COLO829 (cell line): ENCODE data around the gene DENND5A.
"Not testable (repeated sequence)": the region's sequence is repeated elsewhere in the genome, so short reads cannot be mapped to it uniquely, and the experiment has no call there.

Experiments
- DNase-seq: peaks from one replicate; pipeline ENCODE4 v3.0.0; 2012; ENCODE audit warnings: low spot score

Gene DENND5A

GRCh38 chr11:9210922-9211320 is 54.2 kb downstream of the DENND5A start:
- DNase-seq = no peak

DNA sequence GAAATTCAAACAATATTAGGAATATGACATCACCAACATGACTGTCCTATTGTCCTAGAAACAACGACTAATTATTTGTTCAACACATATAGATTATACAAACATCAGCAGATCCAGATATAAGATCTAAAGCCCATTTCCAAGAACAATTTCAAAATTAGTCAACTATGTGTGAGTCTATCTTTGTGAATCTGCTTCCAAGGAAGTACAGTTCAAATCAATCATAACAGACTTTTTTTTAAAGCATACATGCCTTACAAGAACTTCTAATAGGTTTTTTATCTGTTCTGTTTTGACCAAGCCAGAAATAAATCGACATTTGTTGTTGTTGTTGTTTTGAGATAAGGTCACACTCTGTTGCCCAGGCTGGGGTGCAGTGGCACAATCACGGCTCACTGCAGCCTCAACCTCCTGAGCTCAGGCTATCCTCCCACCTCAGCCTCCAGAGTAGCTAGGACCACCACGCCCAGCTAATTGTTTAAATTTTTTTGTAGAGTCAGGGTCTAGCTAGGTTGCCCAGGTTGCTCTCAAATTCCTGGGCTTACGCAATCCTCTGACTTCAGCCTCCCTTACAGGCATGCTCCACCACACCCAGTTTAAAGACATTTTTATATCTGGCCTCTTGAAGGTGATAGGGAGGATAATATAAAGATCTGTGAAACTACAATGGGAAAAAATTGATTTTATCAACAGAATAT is 54.8 kb downstream of the DENND5A start:
- no peak for DNase-seq

DNA sequence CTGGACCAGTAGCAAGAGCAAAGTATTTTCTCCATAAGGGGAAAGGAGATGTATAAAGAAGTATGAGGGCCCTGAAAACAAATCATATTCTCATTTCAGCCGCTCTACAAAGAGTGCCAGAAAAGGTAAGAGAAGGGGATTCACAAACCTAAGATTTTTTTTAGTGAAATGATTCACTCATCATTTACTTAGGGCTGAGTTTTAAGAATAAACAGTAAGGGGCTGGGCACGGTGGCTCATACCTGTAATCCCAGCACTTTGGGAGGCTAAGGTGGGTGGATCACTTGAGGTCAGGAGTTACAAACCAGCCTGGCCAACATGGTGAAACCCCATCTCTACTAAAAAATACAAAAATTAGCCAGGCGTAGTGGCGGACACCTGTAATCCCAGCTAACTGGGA is 55.5 kb downstream of the DENND5A start:
- DNase-seq = not testable (repeated sequence)

GRCh38 chr11:9208726-9209501 is 56.2 kb downstream of the DENND5A start:
- no peak for DNase-seq

DNA sequence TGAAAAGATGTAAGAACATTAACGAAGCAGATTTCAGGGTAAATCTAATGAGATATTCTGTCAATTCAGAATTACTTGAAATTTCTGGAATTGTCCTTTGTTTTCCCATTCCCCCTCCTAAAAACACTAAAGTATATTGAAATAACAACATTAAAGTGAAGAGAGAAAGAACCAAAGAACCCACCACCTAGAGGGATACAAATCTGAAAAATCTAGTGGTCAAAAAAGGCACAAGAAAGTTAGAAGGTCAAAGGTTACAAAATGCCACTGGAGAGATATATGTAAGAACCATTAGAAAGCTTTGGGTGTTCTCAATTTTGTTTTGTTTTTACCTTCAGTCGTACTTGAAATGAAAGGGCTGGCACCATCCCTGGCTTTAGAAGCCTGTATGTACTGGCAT is 57.9 kb downstream of the DENND5A start:
- no peak for DNase-seq

GRCh38 chr11:9206496-9206895 is 58.7 kb downstream of the DENND5A start:
- DNase-seq = no peak

DNA sequence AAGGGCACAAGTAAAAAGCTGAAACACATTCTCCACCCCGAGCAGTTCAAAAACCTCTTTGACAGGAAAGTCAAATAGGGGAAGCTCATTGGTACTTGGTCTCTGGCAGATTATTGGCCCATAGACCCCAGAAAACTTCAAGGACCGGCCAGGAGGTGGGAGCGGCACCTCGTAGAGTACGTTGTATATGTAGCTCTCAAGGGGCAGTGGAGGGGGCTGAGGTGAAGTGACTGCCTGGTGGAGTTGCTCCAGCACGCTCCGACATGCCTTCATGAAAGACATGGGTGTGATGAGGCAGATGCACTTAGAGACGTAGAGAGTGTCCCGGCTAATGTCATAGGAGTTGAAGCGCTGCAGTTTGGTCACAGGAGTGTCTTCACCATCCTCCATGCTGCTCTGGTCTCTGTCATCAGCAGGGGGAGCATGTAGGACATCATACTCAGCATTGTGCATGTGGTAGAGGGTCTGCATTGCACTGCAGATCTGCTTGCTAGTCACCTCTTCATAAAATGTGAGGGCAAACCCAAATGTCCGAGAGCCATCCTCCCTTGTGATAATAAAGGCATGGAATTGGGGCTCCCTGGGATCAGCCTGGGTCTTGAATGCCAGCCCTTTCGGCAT is 61.3 kb downstream of the DENND5A start:
- DNase-seq = no peak

- no peak for DNase-seq
Observed at GRCh38 chr11:9201372-9202162, 63.6 kb downstream of the DENND5A start.

- DNase-seq = no peak
Observed at GRCh38 chr11:9200471-9200870, 64.7 kb downstream of the DENND5A start.

DNA sequence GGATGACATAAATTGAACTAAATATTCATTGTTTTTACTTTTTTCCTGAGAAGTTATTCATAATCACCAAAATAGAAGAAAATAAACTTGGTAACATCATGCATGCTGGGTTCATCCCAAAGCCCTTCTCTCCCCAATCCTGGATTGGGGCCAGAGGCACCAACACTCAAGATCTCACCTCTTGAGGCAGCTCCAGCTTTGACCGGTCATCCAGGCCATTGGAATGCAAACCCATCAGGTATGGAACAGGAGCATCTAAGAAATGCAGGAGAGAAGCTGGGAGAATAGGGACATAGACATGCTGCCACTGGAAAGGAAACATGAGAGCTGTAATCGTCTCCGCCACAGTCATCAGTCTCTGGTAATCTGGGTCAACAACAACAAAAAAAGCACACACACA is 71.8 kb downstream of the DENND5A start:
- no peak for DNase-seq

- no peak for DNase-seq
Observed at GRCh38 chr11:9192561-9192960, 72.6 kb downstream of the DENND5A start.

DNA sequence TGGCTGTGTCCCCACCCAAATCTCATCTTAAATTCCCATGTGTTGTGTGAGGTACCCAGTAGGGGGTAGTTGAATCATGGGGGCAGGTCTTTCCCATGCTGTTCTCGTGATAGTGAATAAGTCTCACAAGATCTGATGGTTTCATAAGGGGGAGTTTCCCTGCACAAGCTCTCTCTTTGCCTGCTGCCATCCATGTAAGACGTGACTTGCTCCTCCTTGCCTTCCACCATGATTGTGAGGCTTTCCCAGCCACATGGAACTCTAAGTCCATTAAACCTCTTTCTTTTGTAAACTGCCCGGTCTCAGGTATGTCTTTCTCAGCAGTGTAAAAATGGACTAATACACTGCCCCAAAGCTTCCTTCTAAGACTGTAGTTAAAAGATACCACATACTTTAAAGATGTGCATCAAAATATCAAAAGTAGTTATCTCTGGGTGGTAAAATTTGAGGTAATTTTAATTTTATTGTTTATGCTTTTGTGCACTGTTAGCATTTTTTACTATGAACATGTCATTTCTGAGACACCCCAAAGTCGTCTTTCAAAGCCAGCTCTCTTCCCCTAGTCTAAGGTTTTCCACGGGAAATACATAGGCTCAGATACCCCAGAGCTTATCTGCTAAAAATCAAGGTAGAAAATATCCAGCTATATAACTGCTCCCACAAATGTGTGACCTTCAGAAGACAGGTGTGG is 74.7 kb downstream of the DENND5A start:
- DNase-seq = not testable (repeated sequence)

GRCh38 chr11:9188860-9189259 is 76.3 kb downstream of the DENND5A start:
- not testable (repeated sequence) for DNase-seq

- DNase-seq = no peak
Observed at GRCh38 chr11:9187616-9188015, 77.5 kb downstream of the DENND5A start.

DNA sequence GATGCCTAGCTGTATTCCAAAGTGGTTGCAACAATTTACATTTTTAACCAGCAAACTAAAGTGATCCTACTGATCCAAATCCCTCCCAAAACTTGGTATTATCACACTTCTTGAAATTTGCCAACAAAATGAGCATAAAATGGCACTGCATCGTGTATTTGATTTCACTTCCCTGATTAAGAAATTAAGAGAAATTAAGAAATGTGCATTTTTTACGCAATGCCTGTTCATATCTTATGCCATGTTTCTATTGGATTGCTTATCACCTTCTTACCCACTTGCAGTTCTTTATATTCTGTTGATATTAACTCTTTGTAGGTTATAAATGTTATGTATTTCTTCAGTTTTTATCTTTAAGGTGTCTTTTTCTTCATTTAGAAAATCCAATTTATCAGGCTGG is 80.6 kb downstream of the DENND5A start:
- no peak for DNase-seq

GRCh38 chr11:9182180-9182871 is 82.8 kb downstream of the DENND5A start:
- no peak for DNase-seq

DNA sequence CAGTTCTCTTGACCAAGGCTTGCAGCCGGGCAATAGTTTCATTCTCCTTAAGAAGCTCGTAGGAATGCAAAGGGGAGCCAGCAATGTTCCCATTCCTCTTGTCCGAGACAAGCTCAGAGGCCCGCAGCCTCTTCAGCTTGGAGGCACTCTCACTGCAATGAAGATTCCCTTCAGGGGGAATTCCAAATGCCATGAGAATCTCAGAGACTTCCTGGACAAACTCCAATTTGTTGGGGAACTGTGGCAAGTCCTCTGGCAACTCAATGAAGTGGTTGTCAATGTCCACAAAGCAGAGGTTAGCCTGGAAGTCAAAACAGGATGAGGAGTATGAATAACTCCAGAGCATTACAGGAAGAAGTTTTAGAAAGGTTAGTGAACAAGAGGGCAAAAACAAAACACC is 84.4 kb downstream of the DENND5A start:
- DNase-seq = peak; percentile 17

- DNase-seq = no peak
Observed at GRCh38 chr11:9179141-9179540, 86.0 kb downstream of the DENND5A start.

DNA sequence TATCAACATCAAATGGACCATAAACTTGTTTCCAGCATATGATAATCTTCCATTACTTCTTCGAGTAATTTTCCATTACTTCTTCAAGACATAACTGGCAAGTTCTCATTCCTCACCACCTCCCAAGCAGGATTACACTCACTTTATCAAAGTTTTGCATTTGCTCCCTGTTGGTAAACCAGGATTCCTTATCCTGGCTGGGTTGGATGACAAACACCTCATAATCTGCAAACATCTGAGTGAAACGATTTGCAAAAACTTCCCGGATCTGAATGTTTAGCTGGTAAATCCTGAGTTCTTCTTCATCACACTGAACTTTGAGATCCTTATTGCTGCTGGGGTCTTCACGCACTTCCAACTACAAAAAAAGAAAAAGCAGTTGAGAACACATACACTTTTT is 86.4 kb downstream of the DENND5A start:
- DNase-seq = no peak

DNA sequence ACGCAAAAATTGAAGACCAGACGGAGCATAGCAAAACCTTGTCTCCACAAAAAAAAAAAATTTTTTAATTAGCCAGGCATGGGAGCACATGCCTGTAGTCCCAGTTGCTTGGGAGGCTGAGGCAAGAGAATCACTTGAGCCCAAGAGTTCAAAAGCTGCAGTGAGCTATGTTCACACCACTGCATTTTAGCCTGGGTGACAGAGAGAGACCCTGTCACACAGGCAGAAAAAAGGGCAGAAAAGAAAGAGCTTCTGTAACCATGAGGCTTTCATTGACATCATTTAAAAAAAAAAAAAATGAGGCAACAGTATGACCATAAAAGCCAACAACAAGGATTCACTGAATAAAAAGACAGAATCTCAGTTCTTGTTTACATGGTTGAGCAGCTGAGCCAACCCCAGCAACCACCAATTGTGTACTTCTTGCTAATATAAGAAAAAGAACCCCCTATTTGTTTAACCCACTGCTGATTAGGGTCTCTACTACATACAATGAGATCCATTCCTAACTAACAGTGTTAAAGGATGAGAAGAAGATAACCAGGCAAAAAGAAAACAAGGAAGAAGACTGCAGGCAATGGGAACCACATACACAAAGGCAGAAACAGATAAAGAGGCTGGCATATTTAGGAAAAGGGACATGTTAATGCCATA is 87.6 kb downstream of the DENND5A start:
- no peak for DNase-seq

- DNase-seq = no peak
Observed at GRCh38 chr11:9176550-9176949, 88.6 kb downstream of the DENND5A start.
